ENCODE measurements around the gene TRIM17.

The TRIM17 gene

DNA sequence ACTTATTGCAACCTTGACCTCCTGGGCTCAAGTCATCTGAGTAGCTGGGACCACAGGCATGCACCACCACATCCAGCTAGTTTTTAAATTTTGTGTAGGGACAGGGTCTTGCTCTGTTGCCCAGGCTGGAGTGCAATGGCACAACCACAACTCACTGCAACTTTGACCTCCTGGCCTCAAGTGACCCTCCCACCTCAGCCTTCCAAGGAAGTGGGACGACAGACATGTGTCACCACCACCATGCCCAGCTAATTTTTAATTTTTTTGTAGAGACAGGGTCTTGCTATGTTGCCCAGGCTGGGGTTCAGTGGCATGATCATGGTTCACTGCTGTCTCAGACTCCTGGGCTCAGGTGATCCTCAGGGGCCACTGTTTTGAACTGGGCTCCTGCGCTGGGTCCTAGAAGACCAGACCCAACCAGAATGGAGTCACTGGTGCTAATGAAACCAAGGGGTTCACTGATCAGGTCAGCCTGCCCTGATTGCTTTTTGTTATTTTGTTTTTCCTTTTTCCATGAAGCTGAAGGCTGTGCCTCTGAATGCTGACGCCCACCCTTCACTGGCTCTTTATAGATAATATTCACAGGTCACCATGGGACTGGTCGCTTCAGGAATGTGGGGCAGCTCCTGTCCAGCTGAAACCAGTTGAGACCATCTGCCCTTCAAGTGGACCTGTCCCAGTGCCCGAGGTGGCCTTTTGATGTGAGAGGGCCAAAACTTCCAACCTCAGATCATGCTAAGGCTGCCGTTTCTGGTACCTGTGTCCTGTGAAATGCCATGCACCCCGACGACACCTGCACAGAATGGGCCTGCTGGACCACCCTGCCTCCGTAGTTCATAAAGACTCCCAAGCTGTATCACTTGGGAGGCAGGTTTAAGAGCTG lies 4.9 kb downstream of the TRIM17 start:
- no peak overlapping the region for H2AK5ac ChIP-seq (ENCODE audit: low read length)
- no peak overlapping the region for H4K8ac ChIP-seq (ENCODE audit: low read depth, low read length)
- no peaks in the 10 kb centered on the region for H3K79me2 ChIP-seq (ENCODE audit: control insufficient read depth, insufficient read depth, low read length)
- no peaks in the 10 kb centered on the region for H3K36me3 ChIP-seq (ENCODE audit: control insufficient read depth, insufficient read depth, low read length)
- H3K4me2 ChIP-seq (ENCODE audit: low read length) = no peak overlapping the region
- H3K4me3 ChIP-seq (ENCODE audit: low read length) = no peak overlapping the region
- no peaks in the 10 kb centered on the region for H3K27me3 ChIP-seq (ENCODE audit: insufficient read depth, low read length, poor library complexity)
- WGBS (ENCODE audit: extremely low coverage, insufficient coverage, low lambda C conversion rate) = no CpG with 5 or more reads among the region's 9 CpGs
- no peaks in the 10 kb centered on the region for H3K79me1 ChIP-seq (ENCODE audit: low read length)
- no peak overlapping the region for H3K9ac ChIP-seq (ENCODE audit: low read length)
- H3K18ac ChIP-seq (ENCODE audit: low read length) = no peak overlapping the region
- H4K5ac ChIP-seq (ENCODE audit: low read length) = no peak overlapping the region
- H2BK15ac ChIP-seq (replicated peaks; ENCODE audit: low read depth) = no peak overlapping the region
- H3K23ac ChIP-seq (ENCODE audit: low read length) = no peak overlapping the region
- H2BK120ac ChIP-seq (ENCODE audit: low read depth, low read length) = no peak overlapping the region
- no peak overlapping the region for H3K56ac ChIP-seq (ENCODE audit: low read length)
- no peak for DNase-seq
- H3K4me1 ChIP-seq (ENCODE audit: control insufficient read depth, low read depth, low read length) = peaks cover 2% of the 10 kb centered on the region
- H3K4ac ChIP-seq (ENCODE audit: low read depth, low read length) = no peak overlapping the region
- H3K27ac ChIP-seq (ENCODE audit: low read depth, low read length) = no peak overlapping the region
- no peak overlapping the region for H2BK5ac ChIP-seq (ENCODE audit: low read length)

DNA sequence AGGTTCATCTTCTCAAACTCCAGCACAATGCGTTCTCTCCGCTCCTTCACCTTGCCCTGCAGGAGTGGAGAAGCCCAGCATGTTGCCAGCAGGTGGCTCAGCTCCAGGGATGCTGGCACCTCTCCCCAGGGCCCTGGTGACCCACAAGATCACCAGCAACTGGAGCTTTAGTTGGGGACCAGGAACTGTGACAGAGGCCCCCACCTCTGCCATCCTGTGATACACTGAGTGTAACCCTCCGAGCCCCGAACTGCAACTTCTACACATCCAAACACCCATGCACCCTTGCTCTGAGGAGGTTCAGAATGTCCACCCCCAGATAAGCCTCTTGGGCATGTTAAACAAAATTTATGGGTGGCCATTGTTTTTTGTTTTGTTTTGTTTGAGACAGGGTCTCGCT lies 5.5 kb downstream of the TRIM17 start:
- DNase-seq = no peak
- no peak overlapping the region for H2BK120ac ChIP-seq (ENCODE audit: low read depth, low read length)
- H3K79me2 ChIP-seq (ENCODE audit: control insufficient read depth, insufficient read depth, low read length) = peaks cover 3% of the 10 kb centered on the region
- no peak overlapping the region for H3K18ac ChIP-seq (ENCODE audit: low read length)
- H2BK5ac ChIP-seq (ENCODE audit: low read length) = no peak overlapping the region
- no peak overlapping the region for H3K56ac ChIP-seq (ENCODE audit: low read length)
- no peak overlapping the region for H3K4ac ChIP-seq (ENCODE audit: low read depth, low read length)
- H3K4me1 ChIP-seq (ENCODE audit: control insufficient read depth, low read depth, low read length) = peaks cover 2% of the 10 kb centered on the region
- H3K79me1 ChIP-seq (ENCODE audit: low read length) = no peaks in the 10 kb centered on the region
- H2AK5ac ChIP-seq (ENCODE audit: low read length) = no peak overlapping the region
- H4K8ac ChIP-seq (ENCODE audit: low read depth, low read length) = no peak overlapping the region
- no peak overlapping the region for H2BK15ac ChIP-seq (replicated peaks; ENCODE audit: low read depth)
- no peak overlapping the region for H4K5ac ChIP-seq (ENCODE audit: low read length)
- no peak overlapping the region for H3K23ac ChIP-seq (ENCODE audit: low read length)
- no CpG with 5 or more reads among the region's 5 CpGs for WGBS (ENCODE audit: extremely low coverage, insufficient coverage, low lambda C conversion rate)
- no peaks in the 10 kb centered on the region for H3K27me3 ChIP-seq (ENCODE audit: insufficient read depth, low read length, poor library complexity)
- no peak overlapping the region for H3K4me3 ChIP-seq (ENCODE audit: low read length)
- H3K4me2 ChIP-seq (ENCODE audit: low read length) = no peak overlapping the region
- H3K9ac ChIP-seq (ENCODE audit: low read length) = no peak overlapping the region
- no peaks in the 10 kb centered on the region for H3K36me3 ChIP-seq (ENCODE audit: control insufficient read depth, insufficient read depth, low read length)
- H3K27ac ChIP-seq (ENCODE audit: low read depth, low read length) = no peak overlapping the region

DNA sequence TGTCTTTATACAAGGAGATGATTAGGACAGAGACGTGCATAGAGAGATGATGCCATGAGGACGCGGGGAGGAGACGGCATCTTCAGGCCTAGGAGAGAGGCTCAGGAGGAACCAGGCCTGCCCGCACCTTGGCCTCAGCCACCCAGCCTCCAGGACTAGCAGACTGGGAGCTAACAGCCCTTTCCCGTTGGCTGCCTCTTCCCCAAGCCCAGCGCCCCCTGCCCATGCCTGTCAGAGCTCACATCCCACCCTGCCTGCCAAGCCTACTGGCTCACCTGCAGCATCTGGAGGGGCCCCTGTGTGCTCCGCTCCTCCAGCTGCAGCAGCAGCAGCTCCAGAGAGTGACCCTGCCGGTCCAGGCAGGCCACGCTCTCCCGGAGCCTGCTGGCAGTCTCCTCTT lies 6.0 kb downstream of the TRIM17 start:
- Histone ChIP-seq H3K4ac (ENCODE audit: low read depth, low read length) (no peak overlapping the region), H3K4me1 (ENCODE audit: control insufficient read depth, low read depth, low read length) (peaks cover 2% of the 10 kb centered on the region), H3K4me3 (ENCODE audit: low read length) (no peak overlapping the region), H3K9ac (ENCODE audit: low read length) (no peak overlapping the region), H3K56ac (ENCODE audit: low read length) (no peak overlapping the region), H4K8ac (ENCODE audit: low read depth, low read length) (no peak overlapping the region), H2BK15ac (replicated peaks; ENCODE audit: low read depth) (no peak overlapping the region), H3K79me1 (ENCODE audit: low read length) (no peaks in the 10 kb centered on the region), H3K4me2 (ENCODE audit: low read length) (no peak overlapping the region), H3K36me3 (ENCODE audit: control insufficient read depth, insufficient read depth, low read length) (no peaks in the 10 kb centered on the region), H2BK120ac (ENCODE audit: low read depth, low read length) (no peak overlapping the region), H3K27ac (ENCODE audit: low read depth, low read length) (no peak overlapping the region), H3K79me2 (ENCODE audit: control insufficient read depth, insufficient read depth, low read length) (peaks cover 7% of the 10 kb centered on the region), H3K23ac (ENCODE audit: low read length) (no peak overlapping the region), H3K27me3 (ENCODE audit: insufficient read depth, low read length, poor library complexity) (no peaks in the 10 kb centered on the region), H2AK5ac (ENCODE audit: low read length) (no peak overlapping the region), H2BK5ac (ENCODE audit: low read length) (no peak overlapping the region), H4K5ac (ENCODE audit: low read length) (no peak overlapping the region), H3K18ac (ENCODE audit: low read length) (no peak overlapping the region)
- WGBS (ENCODE audit: extremely low coverage, insufficient coverage, low lambda C conversion rate) = no CpG with 5 or more reads among the region's 11 CpGs
- DNase-seq = no peak

DNA sequence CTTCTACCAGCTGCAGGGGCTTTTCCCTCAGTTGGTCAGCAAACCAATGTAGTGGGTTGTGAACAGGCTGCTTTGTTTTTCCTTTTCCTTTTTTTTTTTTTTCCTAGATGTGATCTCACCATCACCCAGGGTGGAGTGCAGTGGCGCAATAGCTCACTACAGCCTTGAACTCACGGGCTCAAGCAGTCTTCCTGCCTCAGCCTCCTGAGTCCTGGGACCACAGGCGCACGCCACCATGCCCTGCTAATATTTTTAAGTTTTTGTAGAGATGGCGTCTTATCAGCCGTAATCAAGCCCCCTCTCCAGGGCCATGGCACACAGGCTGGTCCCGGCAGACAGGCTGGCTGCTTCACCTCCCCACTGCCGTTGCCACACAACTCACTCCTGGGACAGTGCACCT lies 6.6 kb downstream of the TRIM17 start:
- Histone ChIP-seq H3K27me3 (ENCODE audit: insufficient read depth, low read length, poor library complexity) (no peaks in the 10 kb centered on the region), H2BK15ac (replicated peaks; ENCODE audit: low read depth) (no peak overlapping the region), H4K5ac (ENCODE audit: low read length) (no peak overlapping the region), H3K79me2 (ENCODE audit: control insufficient read depth, insufficient read depth, low read length) (peaks cover 13% of the 10 kb centered on the region), H3K23ac (ENCODE audit: low read length) (no peak overlapping the region), H3K27ac (ENCODE audit: low read depth, low read length) (no peak overlapping the region), H4K8ac (ENCODE audit: low read depth, low read length) (no peak overlapping the region), H2BK5ac (ENCODE audit: low read length) (no peak overlapping the region), H3K56ac (ENCODE audit: low read length) (peak overlapping the region; percentile 34), H2BK120ac (ENCODE audit: low read depth, low read length) (no peak overlapping the region), H3K4me3 (ENCODE audit: low read length) (no peak overlapping the region), H3K36me3 (ENCODE audit: control insufficient read depth, insufficient read depth, low read length) (no peaks in the 10 kb centered on the region), H2AK5ac (ENCODE audit: low read length) (no peak overlapping the region), H3K4me1 (ENCODE audit: control insufficient read depth, low read depth, low read length) (peaks cover 4% of the 10 kb centered on the region), H3K79me1 (ENCODE audit: low read length) (peaks cover 2% of the 10 kb centered on the region), H3K18ac (ENCODE audit: low read length) (no peak overlapping the region), H3K4ac (ENCODE audit: low read depth, low read length) (no peak overlapping the region), H3K4me2 (ENCODE audit: low read length) (no peak overlapping the region), H3K9ac (ENCODE audit: low read length) (no peak overlapping the region)
- no peak for DNase-seq
- WGBS (ENCODE audit: extremely low coverage, insufficient coverage, low lambda C conversion rate) = no CpG with 5 or more reads among the region's 8 CpGs

DNA sequence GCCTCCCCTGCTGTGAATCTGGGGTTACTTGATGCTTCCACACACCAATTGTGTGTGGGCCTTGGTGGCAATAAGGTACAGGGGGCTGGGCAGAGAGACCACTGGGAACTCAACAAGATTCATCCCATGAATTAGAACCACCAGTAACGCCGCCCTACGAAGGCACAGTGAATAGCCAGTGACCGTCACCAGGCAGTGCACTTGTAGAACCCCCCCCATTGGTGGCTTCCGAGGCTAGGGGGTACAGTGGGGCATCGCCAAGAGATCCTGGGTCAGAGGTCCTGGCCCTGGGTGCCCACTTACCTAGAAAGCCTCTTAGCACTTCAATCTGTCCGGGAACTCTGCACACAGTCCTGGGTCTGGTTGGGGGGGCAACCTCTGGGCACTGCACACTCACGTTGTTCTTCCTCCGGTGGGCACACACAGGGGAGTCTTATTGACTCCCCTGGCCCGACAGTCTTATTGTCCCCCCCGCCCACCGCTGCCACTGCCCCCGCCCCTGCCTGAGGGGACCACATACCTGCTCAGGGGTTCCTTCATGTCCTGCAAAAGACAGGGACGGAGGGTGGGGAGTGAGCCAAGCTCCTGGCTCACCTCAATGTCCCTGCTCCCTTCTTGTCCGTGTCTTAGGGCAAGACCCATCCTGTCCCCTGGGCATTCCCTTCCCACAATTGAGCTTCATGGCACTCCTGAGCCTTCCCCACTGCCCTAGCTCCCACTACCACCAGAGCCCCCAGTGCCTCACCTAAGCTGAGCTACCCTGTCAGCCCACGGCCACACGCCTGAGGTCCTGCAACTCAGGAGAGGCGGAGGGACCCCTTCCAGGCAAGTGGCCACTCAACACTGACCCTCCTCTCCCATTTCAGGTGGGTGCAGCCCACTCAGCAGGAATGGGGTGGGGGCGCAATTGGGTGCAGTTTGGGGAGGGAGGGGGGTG lies 7.5 kb downstream of the TRIM17 start:
- Histone ChIP-seq H2AK5ac (ENCODE audit: low read length) (no peak overlapping the region), H3K56ac (ENCODE audit: low read length) (no peak overlapping the region), H3K23ac (ENCODE audit: low read length) (no peak overlapping the region), H3K18ac (ENCODE audit: low read length) (no peak overlapping the region), H2BK120ac (ENCODE audit: low read depth, low read length) (no peak overlapping the region), H3K4me1 (ENCODE audit: control insufficient read depth, low read depth, low read length) (peaks cover 9% of the 10 kb centered on the region), H3K27me3 (ENCODE audit: insufficient read depth, low read length, poor library complexity) (no peaks in the 10 kb centered on the region), H3K79me1 (ENCODE audit: low read length) (peaks cover 11% of the 10 kb centered on the region), H3K4me2 (ENCODE audit: low read length) (no peak overlapping the region), H3K27ac (ENCODE audit: low read depth, low read length) (no peak overlapping the region), H4K8ac (ENCODE audit: low read depth, low read length) (no peak overlapping the region), H3K36me3 (ENCODE audit: control insufficient read depth, insufficient read depth, low read length) (no peaks in the 10 kb centered on the region), H3K79me2 (ENCODE audit: control insufficient read depth, insufficient read depth, low read length) (peaks cover 22% of the 10 kb centered on the region), H2BK5ac (ENCODE audit: low read length) (no peak overlapping the region), H3K9ac (ENCODE audit: low read length) (no peak overlapping the region), H3K4me3 (ENCODE audit: low read length) (no peak overlapping the region), H4K5ac (ENCODE audit: low read length) (no peak overlapping the region), H3K4ac (ENCODE audit: low read depth, low read length) (no peak overlapping the region), H2BK15ac (replicated peaks; ENCODE audit: low read depth) (no peak overlapping the region)
- no CpG with 5 or more reads among the region's 19 CpGs for WGBS (ENCODE audit: extremely low coverage, insufficient coverage, low lambda C conversion rate)
- DNase-seq = no peak

Data from mesendoderm (in vitro differentiated cells).